T-cell (primary cell): ENCODE results near the gene GTPBP4. TPM values are rescaled to one million over a fixed set of nuclear protein-coding genes. Genes with fewer than 3 reads are reported as not detected.
"Not testable (repeated sequence)": the region's sequence is repeated elsewhere in the genome, so short reads cannot be mapped to it uniquely, and the experiment has no call there.

Source experiments
- ATAC-seq, 4 experiments: fragments of 200-7000 bp in 3 of 4; fragments of 150-1000 bp in 1 of 4; cut with Tn5 transposase; replicated peaks in 1 of 4; 1 replicate in 3 of 4; 2 replicates in 1 of 4; pipeline ENCODE4 v1.10.0; 2021; ENCODE audit warnings: moderate library complexity in 3 of 4, mild to moderate bottlenecking in 2 of 4, moderate number of reproducible peaks in 1 of 4
- CTCF ChIA-PET, 2 donors: fragments of 300-600 bp; sonication (Branson Sonifier 250); formaldehyde crosslinking; loops; one replicate each; lab custom pipeline; 2022; ENCODE audit warnings: antibody characterized with exemption in 2 of 2; lab: Charles Lee
- POLR2A ChIA-PET, 2 donors: fragments of 300-600 bp; sonication (Branson Sonifier 250); formaldehyde crosslinking; loops; one replicate each; lab custom pipeline; 2022; ENCODE audit warnings: antibody characterized with exemption in 2 of 2; lab: Charles Lee
- DNase-seq, 35 experiments: peaks; one replicate each; pipeline versions ENCODE4 v3.0.0 to v3.0.0-alpha.2; 2013 to 2023
- H3K27ac ChIP-seq: one replicate; pipeline ENCODE4 v1.5.1; 2013; ENCODE audit warnings: low read length
- H3K27me3 ChIP-seq, 2 experiments: replicated peaks in 1 of 2; 1 replicate in 1 of 2; 2 replicates in 1 of 2; pipeline versions ENCODE4 v1.6.1 to v1.7.0; 2013; ENCODE audit warnings: low read length in 1 of 2, mixed read lengths in 1 of 2; ENCODE audit not compliant: control insufficient read depth in 2 of 2, insufficient read depth in 2 of 2; ENCODE audit errors: extremely low read depth in 1 of 2
- H3K36me3 ChIP-seq, 2 donors: 1 replicate in 1 of 2; 2 replicates in 1 of 2; pipeline versions ENCODE4 v1.6.1 to v1.7.0; 2013; ENCODE audit warnings: low read length in 1 of 2; ENCODE audit not compliant: control insufficient read depth in 2 of 2, insufficient read depth in 1 of 2; ENCODE audit errors: extremely low read depth in 1 of 2
- H3K4me1 ChIP-seq, 2 experiments: 1 replicate in 1 of 2; 2 replicates in 1 of 2; pipeline versions ENCODE4 v1.6.1 to v1.7.0; 2013; ENCODE audit warnings: low read length in 2 of 2, mixed read lengths in 1 of 2; ENCODE audit not compliant: insufficient read depth in 2 of 2, control insufficient read depth in 1 of 2; ENCODE audit errors: extremely low read depth in 1 of 2
- H3K4me3 ChIP-seq, 2 donors: 1 replicate in 1 of 2; 2 replicates in 1 of 2; pipeline versions ENCODE4 v1.5.1 to v1.7.0; 2013; ENCODE audit warnings: mild to moderate bottlenecking in 2 of 2, low read length in 1 of 2, moderate library complexity in 1 of 2; ENCODE audit not compliant: control insufficient read depth in 1 of 2; ENCODE audit errors: extremely low read depth in 1 of 2
- H3K9me3 ChIP-seq: 2 replicates; pipeline ENCODE4 v1.7.0; 2013
- H3K27ac Mint-ChIP-seq, 2 donors: one replicate each; pipeline ENCODE4 v1.8.0; 2020 to 2021; ENCODE audit warnings: mild to moderate bottlenecking in 2 of 2, mixed read lengths in 2 of 2
- H3K27me3 Mint-ChIP-seq, 2 donors: one replicate each; pipeline ENCODE4 v1.8.0; 2021 to 2022; ENCODE audit warnings: mixed read lengths in 2 of 2
- H3K36me3 Mint-ChIP-seq: one replicate; pipeline ENCODE4 v1.8.0; 2021; ENCODE audit warnings: mixed read lengths
- H3K4me1 Mint-ChIP-seq, 3 donors: one replicate each; pipeline ENCODE4 v1.8.0; 2020 to 2022; ENCODE audit warnings: mixed read lengths in 3 of 3, mild to moderate bottlenecking in 1 of 3
- H3K4me3 Mint-ChIP-seq, 3 donors: one replicate each; pipeline ENCODE4 v1.8.0; 2020 to 2022; ENCODE audit warnings: mild to moderate bottlenecking in 3 of 3, mixed read lengths in 3 of 3, moderate library complexity in 3 of 3
- H3K9me3 Mint-ChIP-seq, 3 donors: one replicate each; pipeline ENCODE4 v1.8.0; 2020 to 2022; ENCODE audit warnings: mixed read lengths in 3 of 3
- WGBS: methylation state at CpG from one replicate; pipeline ENCODE4 v1.1.5; 2013; ENCODE audit warnings: missing lambda C conversion rate; ENCODE audit not compliant: insufficient coverage; 5-methylcytosine and 5-hydroxymethylcytosine counted together
- total RNA-seq, 35 experiments: library from RNA in 6 of 35; stranded (reverse) in 6 of 35; fragments of 120-200 nt in 1 of 35; gene quantifications; one replicate each; pipeline versions ENCODE4 v1.2.1 to v1.2.4 and lab custom pipeline; 2013 to 2026

GTPBP4 gene
- total RNA-seq, 5 donors from 2014 or later (not counting 1 experiment from before 2014, with no cell fraction given): 44.6 to 59.1 (median 47.5) TPM

DNA sequence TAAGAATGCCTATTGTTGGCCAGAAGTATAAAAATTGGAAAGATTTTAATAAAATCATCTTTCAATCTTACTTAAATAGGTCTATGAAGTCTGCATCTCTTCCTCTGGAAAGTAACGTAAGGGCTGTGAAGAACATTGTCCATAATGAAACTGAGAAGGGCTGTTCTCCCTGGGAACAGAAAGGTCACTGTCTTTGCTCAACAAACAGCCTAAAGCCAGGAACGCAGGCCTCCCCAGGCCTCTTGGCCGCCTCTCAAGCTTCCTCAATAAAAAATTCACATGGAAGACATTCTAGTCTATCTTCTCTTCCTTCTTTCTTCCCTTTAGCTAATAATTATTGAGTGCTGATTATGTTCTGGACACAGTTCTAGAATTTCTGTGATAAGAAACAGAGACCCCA is 46.5 kb downstream of the GTPBP4 start:
- Histone ChIP-seq H3K4me1 (no peaks in the 10 kb centered on the region), H3K27me3 (no peaks in the 10 kb centered on the region), H3K27ac (no peak overlapping the region), H3K36me3 (peaks cover 0 to 14% of the 10 kb centered on the region in 2 donors), H3K9me3 (no peaks in the 10 kb centered on the region), H3K4me3 (no peak overlapping the region)
- H3K4me3 Mint-ChIP-seq: no peak overlapping the region
- H3K9me3 Mint-ChIP-seq: no peaks in the 10 kb centered on the region
- no peak for DNase-seq
- ChIA-PET CTCF (no interaction called here), POLR2A (no interaction called here)
- WGBS: 100% methylated on average over 1 of the region's 3 CpGs
- H3K36me3 Mint-ChIP-seq: peaks cover 7% of the 10 kb centered on the region
- no peaks in the 10 kb centered on the region for H3K27me3 Mint-ChIP-seq
- H3K27ac Mint-ChIP-seq: no peak overlapping the region
- no peak for ATAC-seq
- H3K4me1 Mint-ChIP-seq: peaks cover 0 to 4% (median 3%) of the 10 kb centered on the region in 3 donors

DNA sequence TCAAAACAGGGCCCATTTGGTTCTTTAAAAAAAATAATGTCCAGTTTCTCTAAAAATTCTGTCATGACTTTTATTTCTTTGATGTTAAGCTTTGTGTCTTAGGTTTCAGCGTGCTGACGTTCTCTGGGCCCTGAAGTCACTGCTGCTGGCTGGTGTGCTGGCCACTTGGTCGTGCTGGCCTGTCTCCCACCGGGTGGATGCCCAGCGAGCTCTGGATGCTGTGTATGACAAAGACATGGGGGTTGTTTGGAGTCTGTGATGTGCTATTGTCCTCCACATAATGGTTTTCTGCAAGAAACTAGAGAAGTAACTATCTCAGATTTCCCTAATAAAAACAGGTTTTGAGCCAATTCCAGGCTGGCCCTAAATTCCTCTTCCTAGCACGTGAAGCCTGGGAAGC is 47.0 kb downstream of the GTPBP4 start:
- WGBS: 100% methylated on average over 4 of the region's 6 CpGs
- DNase-seq: no peak
- Histone ChIP-seq H3K4me3 (no peak overlapping the region), H3K36me3 (peaks cover 0 to 17% of the 10 kb centered on the region in 2 donors), H3K27me3 (no peaks in the 10 kb centered on the region), H3K27ac (no peak overlapping the region), H3K4me1 (no peaks in the 10 kb centered on the region), H3K9me3 (no peaks in the 10 kb centered on the region)
- Mint-ChIP-seq H3K4me1 (peaks cover 0 to 4% (median 3%) of the 10 kb centered on the region in 3 donors), H3K27me3 (no peaks in the 10 kb centered on the region), H3K9me3 (no peaks in the 10 kb centered on the region), H3K27ac (no peak overlapping the region), H3K36me3 (peaks cover 10% of the 10 kb centered on the region), H3K4me3 (no peak overlapping the region)
- ChIA-PET CTCF (no interaction called here), POLR2A (no interaction called here)
- ATAC-seq: peak in 1 of 4 experiments; percentile 11

DNA sequence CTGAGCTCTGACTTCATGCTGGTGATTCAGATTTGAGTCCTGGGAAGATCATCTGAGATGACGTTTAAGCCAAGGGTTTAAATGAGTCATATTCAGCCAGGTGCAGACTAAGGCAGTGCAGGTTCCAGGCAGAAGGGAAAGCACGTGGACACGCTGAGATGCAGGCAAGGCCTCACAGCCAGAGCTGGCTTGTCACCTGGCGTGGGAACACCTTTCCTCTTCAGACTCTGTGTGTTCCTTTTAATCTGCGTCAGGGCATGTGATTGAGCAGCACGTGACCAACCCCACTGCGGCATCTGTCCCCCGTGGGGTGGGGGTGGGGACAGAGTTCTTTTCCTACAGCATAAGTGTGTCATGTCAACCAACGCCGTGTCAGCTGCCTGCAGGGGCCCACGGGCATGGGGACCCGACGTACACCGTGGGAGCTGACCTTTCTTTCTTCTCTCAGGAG is 48.1 kb downstream of the GTPBP4 start:
- ATAC-seq (peak in 3 of 4 experiments; percentile 25 to 58 (median 45)), DNase-seq (peak in 3 of 35 experiments; percentile 12 to 26 (median 12))
- Mint-ChIP-seq H3K9me3 (no peaks in the 10 kb centered on the region), H3K27me3 (no peaks in the 10 kb centered on the region), H3K36me3 (peaks cover 16% of the 10 kb centered on the region), H3K4me1 (peaks cover 0 to 4% (median 3%) of the 10 kb centered on the region in 3 donors), H3K27ac (no peak overlapping the region), H3K4me3 (no peak overlapping the region)
- Histone ChIP-seq H3K4me1 (no peaks in the 10 kb centered on the region), H3K36me3 (peaks cover 0 to 27% of the 10 kb centered on the region in 2 donors), H3K27ac (no peak overlapping the region), H3K4me3 (no peak overlapping the region), H3K9me3 (no peaks in the 10 kb centered on the region), H3K27me3 (no peaks in the 10 kb centered on the region)
- POLR2A ChIA-PET: interaction anchor here in 1 of 2 donors (0.6 to 0.8 kb wide), 2 partner anchors 13 to 564 kb away, joined by 3 read pairs; no protein-coding TSS in a partner anchor
- CTCF ChIA-PET: no interaction called here
- 59% methylated on average over 11 of the region's 14 CpGs for WGBS

DNA sequence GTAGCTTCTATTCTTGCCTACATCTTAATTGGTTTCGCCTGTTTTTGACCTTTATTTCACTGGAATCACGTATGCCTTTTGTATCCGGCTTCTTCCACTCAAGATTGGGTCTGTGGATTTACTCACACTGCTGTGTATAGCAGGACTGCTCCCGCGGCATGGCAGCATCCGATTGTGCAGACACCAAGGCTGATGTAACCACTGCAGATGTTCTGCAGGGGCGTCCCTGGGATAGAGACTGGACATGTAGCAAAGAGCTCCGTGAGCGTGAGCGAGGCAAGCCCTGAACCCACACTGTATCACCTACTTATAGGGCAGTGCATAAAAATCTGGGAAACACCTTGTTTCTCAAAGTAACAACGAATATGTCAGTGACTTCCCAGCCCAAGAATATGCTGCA is 48.9 kb downstream of the GTPBP4 start:
- H3K4me3 Mint-ChIP-seq: no peak overlapping the region
- Histone ChIP-seq H3K36me3 (peaks cover 0 to 30% of the 10 kb centered on the region in 2 donors), H3K27me3 (no peaks in the 10 kb centered on the region), H3K4me3 (no peak overlapping the region), H3K27ac (no peak overlapping the region), H3K4me1 (no peaks in the 10 kb centered on the region), H3K9me3 (no peaks in the 10 kb centered on the region)
- ATAC-seq: peak in 1 of 4 experiments; percentile 15
- H3K36me3 Mint-ChIP-seq: peaks cover 16% of the 10 kb centered on the region
- WGBS: 93% methylated on average over 11 of the region's 11 CpGs
- ChIA-PET CTCF (interaction anchor here in 1 of 2 donors (0.6 kb wide), 1 partner anchor 38 kb away, joined by 4 read pairs; no protein-coding TSS in a partner anchor), POLR2A (interaction anchor here in 1 of 2 donors (0.8 kb wide), 1 partner anchor 12 kb away, joined by 3 read pairs; no protein-coding TSS in a partner anchor)
- no peaks in the 10 kb centered on the region for H3K27me3 Mint-ChIP-seq
- no peaks in the 10 kb centered on the region for H3K9me3 Mint-ChIP-seq
- no peak for DNase-seq
- peaks cover 0 to 4% (median 3%) of the 10 kb centered on the region in 3 donors for H3K4me1 Mint-ChIP-seq
- H3K27ac Mint-ChIP-seq: no peak overlapping the region

DNA sequence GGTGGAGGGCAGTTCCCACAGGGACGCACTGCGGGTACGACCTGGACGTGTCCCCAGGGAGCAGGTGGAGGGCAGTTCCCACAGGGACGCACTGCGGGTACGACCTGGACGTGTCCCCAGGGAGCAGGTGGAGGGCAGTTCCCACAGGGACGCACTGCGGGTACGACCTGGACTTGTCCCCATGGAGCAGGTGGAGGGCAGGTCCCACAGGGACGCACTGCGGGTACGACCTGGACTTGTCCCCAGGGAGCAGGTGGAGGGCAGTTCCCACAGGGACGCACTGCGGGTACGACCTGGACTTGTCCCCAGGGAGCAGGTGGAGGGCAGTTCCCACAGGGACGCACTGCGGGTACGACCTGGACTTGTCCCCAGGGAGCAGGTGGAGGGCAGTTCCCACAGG is 50.5 kb downstream of the GTPBP4 start:
- H3K4me3 ChIP-seq, H3K9me3 ChIP-seq, CTCF ChIA-PET, H3K27ac Mint-ChIP-seq, DNase-seq, H3K9me3 Mint-ChIP-seq, H3K27ac ChIP-seq, H3K27me3 ChIP-seq, H3K27me3 Mint-ChIP-seq, POLR2A ChIA-PET, ATAC-seq, H3K4me1 ChIP-seq, H3K4me3 Mint-ChIP-seq: not testable (repeated sequence)
- WGBS: no CpG with 5 or more reads among the region's 20 CpGs
- peaks cover 0 to 40% of the 10 kb centered on the region in 2 donors for H3K36me3 ChIP-seq
- peaks cover 9 to 12% (median 12%) of the 10 kb centered on the region in 3 donors for H3K4me1 Mint-ChIP-seq
- H3K36me3 Mint-ChIP-seq: peaks cover 24% of the 10 kb centered on the region

DNA sequence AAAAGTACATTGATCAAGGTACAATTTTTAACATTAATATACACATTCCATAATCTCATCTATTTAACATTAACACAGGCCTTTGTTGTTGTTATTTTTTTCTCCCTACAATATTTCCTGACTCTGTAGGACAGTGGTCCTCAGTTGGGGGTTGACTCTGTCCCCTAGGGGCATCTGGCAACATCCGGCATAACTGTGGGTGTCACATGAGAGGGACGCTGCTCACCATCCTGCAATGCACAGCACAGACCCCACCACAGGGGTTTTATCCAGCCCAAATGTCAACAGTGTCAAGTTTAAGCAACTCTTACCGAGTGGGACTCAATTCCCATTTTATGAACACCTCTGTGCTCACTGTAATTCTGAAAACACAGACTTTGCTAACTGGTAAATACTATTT is 51.9 kb downstream of the GTPBP4 start:
- no peak overlapping the region for H3K4me3 ChIP-seq
- no peak overlapping the region for H3K27ac ChIP-seq
- Mint-ChIP-seq H3K4me3 (no peak overlapping the region), H3K27ac (peak overlapping the region in 1 of 2 donors; percentile 50), H3K9me3 (no peaks in the 10 kb centered on the region), H3K4me1 (peaks cover 22 to 26% (median 25%) of the 10 kb centered on the region in 3 donors), H3K36me3 (peaks cover 27% of the 10 kb centered on the region), H3K27me3 (no peaks in the 10 kb centered on the region)
- peaks cover 0 to 40% of the 10 kb centered on the region in 2 donors for H3K36me3 ChIP-seq
- DNase-seq: no peak
- peaks cover 10 to 18% of the 10 kb centered on the region in 2 experiments for H3K4me1 ChIP-seq
- H3K9me3 ChIP-seq: no peaks in the 10 kb centered on the region
- WGBS: 100% methylated on average over 1 of the region's 3 CpGs
- CTCF ChIA-PET: no interaction called here
- POLR2A ChIA-PET: no interaction called here
- no peaks in the 10 kb centered on the region for H3K27me3 ChIP-seq
- no peak for ATAC-seq
